Aorta (tissue), 5 donors: ENCODE data around the gene ATG2A. TPM values are rescaled to one million over a fixed set of nuclear protein-coding genes. Genes with fewer than 3 reads are reported as not detected.
"Not testable (repeated sequence)": the region's sequence is repeated elsewhere in the genome, so short reads cannot be mapped to it uniquely, and the experiment has no call there.

Source experiments
- ATAC-seq: fragments of 200-7000 bp; cut with Tn5 transposase; one replicate; pipeline ENCODE4 v1.9.1; 2022; ENCODE audit warnings: moderate library complexity; ENCODE audit not compliant: low FRiP score
- DNase-seq, 2 donors: peaks; one replicate each; pipeline ENCODE4 v3.0.0-alpha.2; 2020
- H3K27ac ChIP-seq, 2 donors: one replicate each; pipeline ENCODE4 v1.5.1; 2013; ENCODE audit warnings: low read length in 2 of 2, mild to moderate bottlenecking in 2 of 2, moderate library complexity in 2 of 2, control low read depth in 1 of 2, inconsistent platforms in 1 of 2, low read depth in 1 of 2
- H3K27me3 ChIP-seq, 2 donors: one replicate each; pipeline ENCODE4 v1.6.1; 2013; ENCODE audit warnings: control low read depth in 1 of 2, low read length in 1 of 2, mild to moderate bottlenecking in 1 of 2, moderate library complexity in 1 of 2; ENCODE audit not compliant: insufficient read depth in 2 of 2, control insufficient read depth in 1 of 2
- H3K36me3 ChIP-seq, 2 donors: one replicate each; pipeline ENCODE4 v1.6.1; 2013; ENCODE audit warnings: control low read depth in 1 of 2, low read length in 1 of 2, mild to moderate bottlenecking in 1 of 2; ENCODE audit not compliant: insufficient read depth in 2 of 2, control insufficient read depth in 1 of 2
- H3K4me1 ChIP-seq, 2 donors: one replicate each; pipeline ENCODE4 v1.6.1; 2013; ENCODE audit warnings: low read length in 2 of 2, control low read depth in 1 of 2, mild to moderate bottlenecking in 1 of 2, moderate library complexity in 1 of 2; ENCODE audit not compliant: insufficient read depth in 2 of 2, control insufficient read depth in 1 of 2
- H3K4me3 ChIP-seq, 2 donors: one replicate each; pipeline ENCODE4 v1.5.1; 2013; ENCODE audit warnings: low read length in 2 of 2, control low read depth in 1 of 2, mild to moderate bottlenecking in 1 of 2
- H3K9me3 ChIP-seq: one replicate; pipeline ENCODE4 v1.6.1; 2013; ENCODE audit warnings: mild to moderate bottlenecking, low read length; ENCODE audit not compliant: control insufficient read depth
- WGBS, 2 donors: extraction: QIAGEN DNeasy Blood & Tissue Kit; methylation state at CpG; one replicate each; pipeline ENCODE4 v1.1.7; 2013; 5-methylcytosine and 5-hydroxymethylcytosine counted together
- intact Hi-C, 2 donors: fragments of 100-400 bp; cut with DNase I; formaldehyde crosslinking; loops; one replicate each; pipeline versions ENCODE4 v1.14.2 to v1.15.0; 2022
- microRNA-seq, 2 donors: library from miRNA; unstranded; fragments of <30 nt; microRNA quantifications; one replicate each; pipeline ENCODE4 v1.2.0, GENCODE V29; 2020
- polyA plus RNA-seq, 2 donors: library from polyadenylated mRNA; stranded (reverse); fragments of 200-250 nt; gene quantifications; one replicate each; pipeline ENCODE4 v1.2.3, GENCODE V29; 2013
- total RNA-seq, 2 donors: library from RNA; stranded (reverse); fragmentation: NEBNext Ultra II Directional; extraction: Animal tissue kit (Norgen Biotek cat#: 25700); gene quantifications; one replicate each; pipeline ENCODE4 v1.2.1, GENCODE V29; 2021
- donor health status: healthy with polysubstance abuse.
- donor health status: Bipolar disorder and iron deficiency.
- donor health status: DM: no; HTN: no; CAD: no.
- donor health status: DM: no; HTN: no; CAD: no.
- donor health status: DM: yes; HTN: yes; CAD: no.

The ATG2A gene
- total and polyA plus RNA-seq, 4 donors = 7.0 to 34.9 (median 20.1) TPM

- not testable (repeated sequence) for H3K36me3 ChIP-seq, H3K9me3 ChIP-seq, DNase-seq, H3K27me3 ChIP-seq, H3K27ac ChIP-seq, ATAC-seq, H3K4me3 ChIP-seq, H3K4me1 ChIP-seq
- intact Hi-C loops = loop anchor here (2.0 to 10.0 kb wide), 2 partner anchors 49 to 149 kb away; partner anchors contain the start of gene BATF2 (in 2 of the 2)
- WGBS, 2 donors = 91 to 93% methylated on average over 8 of the region's 8 CpGs
Observed at GRCh38 chr11:64845776-64846129, 71.3 kb downstream of the ATG2A start.

DNA sequence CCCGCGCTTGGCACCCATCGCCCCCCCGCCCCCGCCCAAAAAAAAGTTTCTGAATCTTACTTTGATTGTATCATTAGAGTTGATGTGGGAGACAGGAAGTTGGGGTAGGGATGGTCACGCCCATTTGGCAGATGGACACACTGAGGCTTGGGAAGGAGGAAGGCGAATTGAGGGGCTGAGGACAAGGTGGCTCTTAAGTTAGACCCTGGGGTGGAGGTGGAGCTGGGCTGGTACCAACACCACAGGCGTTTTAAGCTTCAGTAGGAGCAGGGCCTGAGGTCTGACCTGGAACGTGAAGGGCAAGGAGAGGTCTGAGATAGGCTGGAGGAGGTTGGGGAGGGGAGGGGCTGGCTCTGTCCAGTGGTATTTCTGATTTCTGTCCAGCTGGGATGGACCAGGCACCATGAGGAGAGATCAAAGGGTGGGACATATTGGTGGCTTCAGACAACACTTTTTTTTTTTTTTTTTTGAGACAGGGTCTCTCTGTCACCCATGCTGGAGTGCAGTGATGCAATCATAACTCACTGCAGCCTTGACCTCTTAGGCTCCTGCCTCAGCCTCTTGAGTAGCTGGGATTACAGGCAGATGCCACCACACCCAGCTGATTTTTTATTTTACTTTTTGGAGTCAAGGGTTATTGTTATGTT, 71.8 kb downstream of the ATG2A start:
- Histone ChIP-seq H3K36me3 (no peaks in the 10 kb centered on the region), H3K9me3 (no peaks in the 10 kb centered on the region), H3K4me1 (no peaks in the 10 kb centered on the region), H3K27me3 (no peaks in the 10 kb centered on the region), H3K4me3 (no peak overlapping the region), H3K27ac (no peak overlapping the region)
- DNase-seq = peak in 1 of 2 donors; percentile 34
- intact Hi-C loops = loop anchor here (10.0 kb wide), 1 partner anchor 150 kb away; the partner anchor contains the start of gene BATF2 (in 2 of the 2)
- no peak for ATAC-seq
- 28 to 31% methylated on average over 9 of the region's 9 CpGs for whole genome bisulfite sequencing, 2 donors

Small RNAs within 50 kb of the gene (microRNA-seq; reads per million reads assigned to microRNA genes)
- gene MIR6749 (0 to 0.60 reads per million in 2 donors), gene MIR6750 (0 to 1.2 reads per million in 2 donors)

Other genes starting within 250 kb of the ATG2A start
- 10 to 100 TPM; 21.6 to 35.9 TPM for gene NRXN2, start 194.0 kb downstream of the ATG2A start, total RNA-seq
- gene NRXN2, start 194.0 kb downstream of the ATG2A start, polyA plus RNA-seq = 1 to 10 TPM; 2.6 to 9.6 TPM
- gene RASGRP2, start 173.1 kb downstream of the ATG2A start, total RNA-seq = 10 to 100 TPM; 44.7 to 52.6 TPM
- gene RASGRP2, start 173.1 kb downstream of the ATG2A start, polyA plus RNA-seq = 100 to 1,000 TPM in 1 of 2 donors, 10 to 100 TPM in 1; 20.8 to 152 TPM
- gene PYGM, start 157.2 kb downstream of the ATG2A start, total RNA-seq = 10 to 100 TPM; 11.5 to 12.9 TPM
- 10 to 100 TPM in 1 of 2 donors, 1 to 10 TPM in 1; 1.9 to 12.5 TPM for gene PYGM, start 157.2 kb downstream of the ATG2A start, polyA plus RNA-seq
- 100 to 1,000 TPM; 267 to 322 TPM for gene SF1, start 138.7 kb downstream of the ATG2A start, total RNA-seq
- 100 to 1,000 TPM in 1 of 2 donors, 10 to 100 TPM in 1; 46.6 to 136 TPM for gene SF1, start 138.7 kb downstream of the ATG2A start, polyA plus RNA-seq
- 10 to 100 TPM; 10.7 to 11.5 TPM for gene MAP4K2, start 114.0 kb downstream of the ATG2A start, total RNA-seq
- 10 to 100 TPM in 1 of 2 donors, 1 to 10 TPM in 1; 5.4 to 29.6 TPM for gene MAP4K2, start 114.0 kb downstream of the ATG2A start, polyA plus RNA-seq
- 10 to 100 TPM; 14.5 to 18.0 TPM for gene MEN1, start 106.7 kb downstream of the ATG2A start, total RNA-seq
- gene MEN1, start 106.7 kb downstream of the ATG2A start, polyA plus RNA-seq = 10 to 100 TPM in 1 of 2 donors, 1 to 10 TPM in 1; 9.1 to 18.8 TPM
- 1 to 10 TPM in 1 of 2 donors, under 1 TPM in 1; 0.29 to 1.2 TPM for gene CDC42BPG, start 72.6 kb downstream of the ATG2A start, total RNA-seq
- gene CDC42BPG, start 72.6 kb downstream of the ATG2A start, polyA plus RNA-seq = 1 to 10 TPM in 1 of 2 donors, under 1 TPM in 1; 0.56 to 6.0 TPM
- 100 to 1,000 TPM in 1 of 2 donors, 10 to 100 TPM in 1; 61.8 to 122 TPM for gene EHD1, start 38.6 kb downstream of the ATG2A start, total RNA-seq
- 10 to 100 TPM; 14.4 to 28.8 TPM for gene EHD1, start 38.6 kb downstream of the ATG2A start, polyA plus RNA-seq
- gene PPP2R5B, start 7.5 kb upstream of the ATG2A start, total RNA-seq = 10 to 100 TPM; 32.7 to 36.8 TPM
- 10 to 100 TPM in 1 of 2 donors, 1 to 10 TPM in 1; 9.5 to 28.6 TPM for gene PPP2R5B, start 7.5 kb upstream of the ATG2A start, polyA plus RNA-seq
- gene GPHA2, start 18.7 kb upstream of the ATG2A start, total RNA-seq = not detected
- gene GPHA2, start 18.7 kb upstream of the ATG2A start, polyA plus RNA-seq = under 1 TPM in 1 of 2 donors, not detected in 1; 0.43 TPM
- not detected for gene MAJIN, start 54.9 kb upstream of the ATG2A start, total RNA-seq
- gene MAJIN, start 54.9 kb upstream of the ATG2A start, polyA plus RNA-seq = not detected
- gene BATF2, start 79.8 kb upstream of the ATG2A start, total RNA-seq = 1 to 10 TPM; 2.5 to 3.6 TPM
- gene BATF2, start 79.8 kb upstream of the ATG2A start, polyA plus RNA-seq = 1 to 10 TPM; 1.4 to 1.9 TPM
- 10 to 100 TPM; 96.3 to 98.5 TPM for gene ARL2, start 97.0 kb upstream of the ATG2A start, total RNA-seq
- 100 to 1,000 TPM; 151 to 175 TPM for gene ARL2, start 97.0 kb upstream of the ATG2A start, polyA plus RNA-seq
- 10 to 100 TPM; 19.9 to 26.1 TPM for gene SNX15, start 110.2 kb upstream of the ATG2A start, total RNA-seq
- 10 to 100 TPM; 21.7 to 26.2 TPM for gene SNX15, start 110.2 kb upstream of the ATG2A start, polyA plus RNA-seq
- gene SAC3D1, start 124.0 kb upstream of the ATG2A start, total RNA-seq = 1 to 10 TPM; 3.6 to 4.9 TPM
- gene SAC3D1, start 124.0 kb upstream of the ATG2A start, polyA plus RNA-seq = 1 to 10 TPM; 5.4 to 7.5 TPM
- 10 to 100 TPM; 14.1 to 29.4 TPM for gene NAALADL1, start 141.3 kb upstream of the ATG2A start, total RNA-seq
- gene NAALADL1, start 141.3 kb upstream of the ATG2A start, polyA plus RNA-seq = 10 to 100 TPM; 25.8 to 45.9 TPM
- gene CDCA5, start 166.8 kb upstream of the ATG2A start, total RNA-seq = 1 to 10 TPM in 1 of 2 donors, under 1 TPM in 1; 0.81 to 1.0 TPM
- 1 to 10 TPM in 1 of 2 donors, under 1 TPM in 1; 1.00 to 2.5 TPM for gene CDCA5, start 166.8 kb upstream of the ATG2A start, polyA plus RNA-seq
- gene ZFPL1, start 167.0 kb upstream of the ATG2A start, total RNA-seq = 10 to 100 TPM; 31.5 to 35.0 TPM
- 10 to 100 TPM; 24.9 to 69.9 TPM for gene ZFPL1, start 167.0 kb upstream of the ATG2A start, polyA plus RNA-seq
- gene VPS51, start 179.0 kb upstream of the ATG2A start, total RNA-seq = 100 to 1,000 TPM; 101 to 121 TPM
- gene VPS51, start 179.0 kb upstream of the ATG2A start, polyA plus RNA-seq = 100 to 1,000 TPM in 1 of 2 donors, 10 to 100 TPM in 1; 73.0 to 191 TPM
- 1 to 10 TPM; 5.2 to 7.2 TPM for gene TM7SF2, start 194.7 kb upstream of the ATG2A start, total RNA-seq
- gene TM7SF2, start 194.7 kb upstream of the ATG2A start, polyA plus RNA-seq = 10 to 100 TPM in 1 of 2 donors, 1 to 10 TPM in 1; 4.0 to 11.8 TPM
- gene ZNHIT2, start 200.5 kb upstream of the ATG2A start, total RNA-seq = 1 to 10 TPM; 4.1 to 7.5 TPM
- 10 to 100 TPM in 1 of 2 donors, 1 to 10 TPM in 1; 3.4 to 12.9 TPM for gene ZNHIT2, start 200.5 kb upstream of the ATG2A start, polyA plus RNA-seq
- gene FAU, start 204.9 kb upstream of the ATG2A start, total RNA-seq = 100 to 1,000 TPM; 674 to 804 TPM
- gene FAU, start 204.9 kb upstream of the ATG2A start, polyA plus RNA-seq = 1,000 to 10,000 TPM; 1,037 to 1,172 TPM
- gene MRPL49, start 205.1 kb upstream of the ATG2A start, total RNA-seq = 10 to 100 TPM; 35.0 to 37.1 TPM
- gene MRPL49, start 205.1 kb upstream of the ATG2A start, polyA plus RNA-seq = 10 to 100 TPM; 44.2 to 52.2 TPM
- 10 to 100 TPM; 50.2 to 64.0 TPM for gene SYVN1, start 217.3 kb upstream of the ATG2A start, total RNA-seq
- gene SYVN1, start 217.3 kb upstream of the ATG2A start, polyA plus RNA-seq = 10 to 100 TPM in 1 of 2 donors, 1 to 10 TPM in 1; 5.5 to 26.2 TPM